Natural killer cell (primary cell): ENCODE data around the gene UBE2U. TPM values are rescaled to one million over a fixed set of nuclear protein-coding genes. Genes with fewer than 3 reads are reported as not detected.

ENCODE experiments used
- ATAC-seq, 3 donors: fragments of 150-1000 bp in 2 of 3; fragments of 200-7000 bp in 1 of 3; cut with Tn5 transposase; 1 replicate in 1 of 3; 2 replicates in 2 of 3; pipeline ENCODE4 v1.10.0; 2021; ENCODE audit warnings: mild to moderate bottlenecking in 2 of 3, moderate library complexity in 2 of 3
- DNase-seq, 2 donors: peaks; one replicate each; pipeline versions ENCODE4 v3.0.0 to v3.0.0-alpha.2; 2013 to 2021; ENCODE audit warnings: mixed read lengths in 1 of 2
- H3K27ac ChIP-seq: one replicate; pipeline ENCODE4 v1.5.1; 2013; ENCODE audit warnings: mild to moderate bottlenecking, low read length
- H3K27me3 ChIP-seq: one replicate; pipeline ENCODE4 v1.6.1; 2013; ENCODE audit warnings: low read length; ENCODE audit not compliant: control insufficient read depth, insufficient read depth
- H3K36me3 ChIP-seq: one replicate; pipeline ENCODE4 v1.6.1; 2013; ENCODE audit warnings: low read length; ENCODE audit not compliant: control insufficient read depth, insufficient read depth
- H3K4me1 ChIP-seq: one replicate; pipeline ENCODE4 v1.6.1; 2013; ENCODE audit warnings: low read length; ENCODE audit not compliant: control insufficient read depth, insufficient read depth
- H3K4me3 ChIP-seq: one replicate; pipeline ENCODE4 v1.5.1; 2013; ENCODE audit warnings: low read length
- H3K9me3 ChIP-seq: one replicate; pipeline ENCODE4 v1.6.1; 2013; ENCODE audit warnings: low read length; ENCODE audit not compliant: control insufficient read depth, insufficient read depth
- H3K27ac Mint-ChIP-seq, 2 donors: one replicate each; pipeline ENCODE4 v1.8.0; 2022; ENCODE audit warnings: mild to moderate bottlenecking in 2 of 2, mixed read lengths in 2 of 2, moderate library complexity in 1 of 2
- H3K27me3 Mint-ChIP-seq, 2 donors: one replicate each; pipeline ENCODE4 v1.8.0; 2022; ENCODE audit warnings: low read depth in 2 of 2, mixed read lengths in 2 of 2
- H3K36me3 Mint-ChIP-seq: one replicate; pipeline ENCODE4 v1.8.0; 2022; ENCODE audit warnings: mixed read lengths
- H3K4me1 Mint-ChIP-seq, 2 donors: one replicate each; pipeline ENCODE4 v1.8.0; 2022; ENCODE audit warnings: mixed read lengths in 2 of 2
- H3K4me3 Mint-ChIP-seq: one replicate; pipeline ENCODE4 v1.8.0; 2022; ENCODE audit warnings: mild to moderate bottlenecking, moderate library complexity, mixed read lengths
- H3K9me3 Mint-ChIP-seq, 2 donors: one replicate each; pipeline ENCODE4 v1.8.0; 2022; ENCODE audit warnings: mixed read lengths in 2 of 2
- CTCF ChIP-seq: fragments of 200-600 bp; IDR thresholded peaks from one replicate; pipeline ENCODE4 v1.8.0; 2022; ENCODE audit warnings: antibody characterized with exemption
- WGBS: methylation state at CpG from one replicate; pipeline ENCODE4 v1.1.7; 2013; ENCODE audit warnings: missing lambda C conversion rate; ENCODE audit not compliant: insufficient coverage; 5-methylcytosine and 5-hydroxymethylcytosine counted together
- intact Hi-C: fragments of 100-400 bp; cut with micrococcal nuclease; formaldehyde crosslinking; loops from one replicate; pipeline ENCODE4 v1.14.2; 2022
- total RNA-seq, 4 donors: library from RNA; stranded (reverse); fragments of 120-200 nt in 1 of 4; gene quantifications; one replicate each; pipeline versions ENCODE4 v1.2.3 to v1.2.4, GENCODE V29; 2013 to 2022

Gene UBE2U
- total RNA-seq, 3 donors from 2014 or later (not counting 1 experiment from before 2014, with no cell fraction given) = not detected

- no peak overlapping the region for H3K27ac Mint-ChIP-seq
- H3K36me3 Mint-ChIP-seq = no peaks in the 10 kb centered on the region
- H3K36me3 ChIP-seq = no peaks in the 10 kb centered on the region
- no peak overlapping the region for H3K4me3 Mint-ChIP-seq
- no peak overlapping the region for H3K4me3 ChIP-seq
- H3K4me1 ChIP-seq = no peaks in the 10 kb centered on the region
- H3K27me3 Mint-ChIP-seq = peaks cover 9 to 24% of the 10 kb centered on the region in 2 donors
- H3K9me3 Mint-ChIP-seq = no peaks in the 10 kb centered on the region
- no peaks in the 10 kb centered on the region for H3K27me3 ChIP-seq
- H3K4me1 Mint-ChIP-seq = no peaks in the 10 kb centered on the region
- WGBS = 40% methylated on average over 1 of the region's 2 CpGs
- no peak overlapping the region for H3K27ac ChIP-seq
- DNase-seq = no peak
- intact Hi-C loops = no loop called here
- no peak for ATAC-seq
- no peak for TF ChIP-seq CTCF
- no peaks in the 10 kb centered on the region for H3K9me3 ChIP-seq
Measured at GRCh38 chr1:64295136-64295535, 91.7 kb downstream of the UBE2U start.

GRCh38 chr1:64295561-64295960, 92.1 kb downstream of the UBE2U start:
- no peaks in the 10 kb centered on the region for H3K36me3 ChIP-seq
- no peaks in the 10 kb centered on the region for H3K9me3 Mint-ChIP-seq
- no peak for DNase-seq
- H3K27ac ChIP-seq = no peak overlapping the region
- H3K4me1 Mint-ChIP-seq = no peaks in the 10 kb centered on the region
- peaks cover 12 to 24% of the 10 kb centered on the region in 2 donors for H3K27me3 Mint-ChIP-seq
- ATAC-seq = no peak
- TF ChIP-seq CTCF = no peak
- H3K4me3 ChIP-seq = no peak overlapping the region
- H3K36me3 Mint-ChIP-seq = no peaks in the 10 kb centered on the region
- H3K4me1 ChIP-seq = no peaks in the 10 kb centered on the region
- no peaks in the 10 kb centered on the region for H3K27me3 ChIP-seq
- H3K27ac Mint-ChIP-seq = no peak overlapping the region
- H3K4me3 Mint-ChIP-seq = no peak overlapping the region
- intact Hi-C loops = no loop called here
- no peaks in the 10 kb centered on the region for H3K9me3 ChIP-seq

- Mint-ChIP-seq H3K4me1 (no peaks in the 10 kb centered on the region), H3K27ac (no peak overlapping the region), H3K36me3 (no peaks in the 10 kb centered on the region), H3K9me3 (no peaks in the 10 kb centered on the region), H3K4me3 (no peak overlapping the region), H3K27me3 (peaks cover 12 to 22% of the 10 kb centered on the region in 2 donors)
- H3K27ac ChIP-seq = no peak overlapping the region
- no peaks in the 10 kb centered on the region for H3K4me1 ChIP-seq
- ATAC-seq (no peak), DNase-seq (no peak)
- no peaks in the 10 kb centered on the region for H3K9me3 ChIP-seq
- no peak overlapping the region for H3K4me3 ChIP-seq
- WGBS = 73% methylated on average over 8 of the region's 8 CpGs
- no peaks in the 10 kb centered on the region for H3K27me3 ChIP-seq
- H3K36me3 ChIP-seq = no peaks in the 10 kb centered on the region
- intact Hi-C loops = no loop called here
- TF ChIP-seq CTCF = no peak
Measured at GRCh38 chr1:64296459-64296858, 93.0 kb downstream of the UBE2U start.

GRCh38 chr1:64302194-64302593, 98.8 kb downstream of the UBE2U start:
- no peak for TF ChIP-seq CTCF
- no peaks in the 10 kb centered on the region for H3K36me3 ChIP-seq
- no peak overlapping the region for H3K27ac Mint-ChIP-seq
- ATAC-seq (no peak), DNase-seq (no peak)
- WGBS = 89% methylated on average over 3 of the region's 3 CpGs
- H3K27me3 ChIP-seq = no peaks in the 10 kb centered on the region
- no peak overlapping the region for H3K27ac ChIP-seq
- peaks cover 12 to 18% of the 10 kb centered on the region in 2 donors for H3K27me3 Mint-ChIP-seq
- intact Hi-C loops = no loop called here
- H3K9me3 Mint-ChIP-seq = no peaks in the 10 kb centered on the region
- H3K4me3 Mint-ChIP-seq = no peak overlapping the region
- H3K4me3 ChIP-seq = no peak overlapping the region
- no peaks in the 10 kb centered on the region for H3K9me3 ChIP-seq
- no peaks in the 10 kb centered on the region for H3K4me1 Mint-ChIP-seq
- H3K4me1 ChIP-seq = no peaks in the 10 kb centered on the region
- no peaks in the 10 kb centered on the region for H3K36me3 Mint-ChIP-seq
